ENCODE measurements around the gene COQ8A.

COQ8A gene

GRCh38 chr1:227033880-227034279, 93.8 kb downstream of the COQ8A start:
- no peak for DNase-seq

DNA sequence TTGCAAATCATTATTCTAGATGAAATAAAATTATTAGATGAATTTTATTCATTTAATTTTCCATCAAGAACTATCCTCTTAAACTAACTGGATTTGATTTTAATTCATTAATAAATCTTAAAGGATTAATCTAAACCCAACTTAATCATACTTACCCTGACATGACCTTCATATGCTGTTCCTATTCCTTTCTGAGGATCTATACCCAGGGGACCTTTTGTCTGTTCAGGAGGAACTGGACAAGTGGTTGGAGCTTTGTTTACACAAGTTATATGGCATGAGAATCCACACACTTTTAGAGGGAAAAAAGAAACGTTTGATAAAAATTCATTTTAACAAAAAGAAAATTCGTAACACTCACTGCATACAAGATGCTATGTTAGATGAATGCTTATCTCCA, 95.2 kb downstream of the COQ8A start:
- DNase-seq, result no peak

- DNase-seq, result no peak
Measured at GRCh38 chr1:227037121-227037520, 97.0 kb downstream of the COQ8A start.
